ENCODE results near the gene BCAS3. TPM values are rescaled to one million over a fixed set of nuclear protein-coding genes. Genes with fewer than 3 reads are reported as not detected.

BCAS3 gene
- total RNA-seq, 3 donors from 2014 or later, result 21.6 to 33.4 (median 32.1) TPM

- no peak for DNase-seq
- TF ChIP-seq CTCF (IDR thresholded peaks at IDR 0.05), result no peak
- ATAC-seq, result no peak
- Histone ChIP-seq H3K36me3 (ENCODE audit: low read depth) (no peaks in the 10 kb centered on the region), H3K9me3 (no peaks in the 10 kb centered on the region), H3K4me3 (no peak overlapping the region), H3K4me1 (ENCODE audit: low read depth) (no peaks in the 10 kb centered on the region)
- intact Hi-C loops (cut with DNase I, micrococcal nuclease), result no loop called here
Observed at GRCh38 chr17:61333136-61333535, 655.5 kb downstream of the BCAS3 start.

GRCh38 chr17:61334673-61335072 is 657.0 kb downstream of the BCAS3 start:
- no peak for TF ChIP-seq CTCF (IDR thresholded peaks at IDR 0.05)
- no peak for ATAC-seq

GRCh38 chr17:61335105-61335844 is 657.6 kb downstream of the BCAS3 start:
- ATAC-seq, result peak; percentile 31
- no peaks in the 10 kb centered on the region for H3K4me1 ChIP-seq (ENCODE audit: low read depth)
- TF ChIP-seq CTCF (IDR thresholded peaks at IDR 0.05), result no peak
- intact Hi-C loops (cut with DNase I, micrococcal nuclease), result no loop called here
- no peaks in the 10 kb centered on the region for H3K36me3 ChIP-seq (ENCODE audit: low read depth)
- H3K9me3 ChIP-seq, result no peaks in the 10 kb centered on the region
- H3K4me3 ChIP-seq, result no peak overlapping the region
- DNase-seq, result no peak

More at GRCh38 chr17:61334673-61335072, 657.0 kb downstream of the BCAS3 start:
- Histone ChIP-seq H3K9me3 (no peaks in the 10 kb centered on the region), H3K4me1 (ENCODE audit: low read depth) (no peaks in the 10 kb centered on the region), H3K4me3 (no peak overlapping the region), H3K36me3 (ENCODE audit: low read depth) (no peaks in the 10 kb centered on the region)
- no peak for DNase-seq
- intact Hi-C loops (cut with DNase I, micrococcal nuclease), result no loop called here

GRCh38 chr17:61335845-61336655 is 658.4 kb downstream of the BCAS3 start:
- peak; percentile 85 for ATAC-seq
- Histone ChIP-seq H3K9me3 (no peaks in the 10 kb centered on the region), H3K4me3 (no peak overlapping the region), H3K36me3 (ENCODE audit: low read depth) (no peaks in the 10 kb centered on the region), H3K4me1 (ENCODE audit: low read depth) (no peaks in the 10 kb centered on the region)
- intact Hi-C loops (cut with DNase I, micrococcal nuclease), result no loop called here
- peak in 2 of 3 donors; percentile 33 to 67 for DNase-seq
- TF ChIP-seq CTCF (IDR thresholded peaks at IDR 0.05), result no peak

- H3K9me3 ChIP-seq, result no peaks in the 10 kb centered on the region
- no peaks in the 10 kb centered on the region for H3K36me3 ChIP-seq (ENCODE audit: low read depth)
- H3K4me3 ChIP-seq, result no peak overlapping the region
- intact Hi-C loops (cut with DNase I, micrococcal nuclease), result no loop called here
- no peaks in the 10 kb centered on the region for H3K4me1 ChIP-seq (ENCODE audit: low read depth)
- TF ChIP-seq CTCF (IDR thresholded peaks at IDR 0.05), result no peak
- DNase-seq (no peak), ATAC-seq (no peak)
Observed at GRCh38 chr17:61337290-61337689, 659.6 kb downstream of the BCAS3 start.

All from mucosa of descending colon (tissue), 3 donors.